ENCODE measurements around the gene PLXNA4. TPM values are rescaled to one million over a fixed set of nuclear protein-coding genes. Genes with fewer than 3 reads are reported as not detected.

The PLXNA4 gene
- total RNA-seq, 1 experiment from 2014 or later = not detected

GRCh38 chr7:132565441-132565840, 10.8 kb downstream of the PLXNA4 start:
- intact Hi-C loops (cut with micrococcal nuclease) = no loop called here
- BruUV-seq (replicated peaks) = no TSS peak

DNA sequence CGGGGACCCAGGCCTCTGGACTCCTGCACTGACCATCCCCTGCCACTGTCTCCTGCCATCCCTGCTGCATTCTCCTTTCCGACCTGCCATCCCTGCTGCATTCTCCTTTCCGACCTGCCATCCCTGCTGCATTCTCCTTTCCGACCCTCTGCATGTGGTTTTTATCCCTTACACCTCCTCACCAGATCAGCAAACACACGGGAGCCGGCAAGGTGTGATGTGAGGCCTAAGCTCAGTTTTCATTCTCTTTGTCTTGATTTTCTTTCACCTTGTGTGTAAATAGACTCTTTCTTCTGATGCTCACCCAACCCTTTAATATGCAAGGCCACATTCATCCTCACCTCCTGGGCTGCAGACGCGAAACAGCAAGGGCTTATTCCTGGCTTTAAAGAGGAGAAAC, 11.4 kb downstream of the PLXNA4 start:
- CTCF ChIA-PET = no interaction called here
- RAD21 ChIA-PET (ENCODE audit: low non-redundant PET in 1 of 2, low total read pairs in 2 of 2, uncharacterized antibody in 2 of 2, unreplicated experiment in 2 of 2) = no interaction called here
- Histone ChIP-seq H3K4me1 (ENCODE audit: control insufficient read depth in 1 of 2, insufficient read depth in 2 of 2, low read length in 2 of 2) (no peaks in the 10 kb centered on the region), H3K36me3 (ENCODE audit: control insufficient read depth in 1 of 2, insufficient read depth in 2 of 2, low read length in 2 of 2) (no peaks in the 10 kb centered on the region), H3K4me2 (ENCODE audit: low read length) (no peak overlapping the region), H4K20me1 (ENCODE audit: insufficient read depth) (no peaks in the 10 kb centered on the region), H3K9ac (ENCODE audit: low read length) (no peak overlapping the region), H3K79me2 (ENCODE audit: insufficient read depth, low read length) (no peaks in the 10 kb centered on the region), H2AFZ (ENCODE audit: low read depth, low read length, poor library complexity, severe bottlenecking) (no peak overlapping the region), H3K27ac (ENCODE audit: low read depth, low read length) (no peak overlapping the region), H3K4me3 (replicated peaks in 1 of 2; ENCODE audit: low read depth in 1 of 2, low read length in 2 of 2) (no peak overlapping the region), H3K9me2 (ENCODE audit: insufficient read depth) (no peaks in the 10 kb centered on the region), H3K9me3 (ENCODE audit: control insufficient read depth in 1 of 2, insufficient read depth in 1 of 2, low read depth in 1 of 2, low read length in 2 of 2) (no peaks in the 10 kb centered on the region), H3K27me3 (ENCODE audit: insufficient read depth, low read length) (peaks cover 49% of the 10 kb centered on the region)
- no peak for ATAC-seq
- intact Hi-C loops (cut with micrococcal nuclease) = no loop called here
- POLR2A ChIA-PET = no interaction called here
- no TSS peak for BruUV-seq (replicated peaks)
- TF ChIP-seq EZH2phosphoT487 (IDR thresholded peaks at IDR 0.05; ENCODE audit: borderline replicate concordance) (no peak), ELF1 (IDR thresholded peaks at IDR 0.05; ENCODE audit: borderline replicate concordance, low read depth) (no peak), YY1 (IDR thresholded peaks at IDR 0.05; ENCODE audit: extremely low read depth, insufficient replicate concordance, low read depth, low read length) (no peak)
- DNase-seq (ENCODE audit: low read depth, low spot score) = no peak

More at GRCh38 chr7:132565441-132565840, 10.8 kb downstream of the PLXNA4 start:
- Histone ChIP-seq H3K4me2 (ENCODE audit: low read length) (no peak overlapping the region), H3K36me3 (ENCODE audit: control insufficient read depth in 1 of 2, insufficient read depth in 2 of 2, low read length in 2 of 2) (no peaks in the 10 kb centered on the region), H2AFZ (ENCODE audit: low read depth, low read length, poor library complexity, severe bottlenecking) (no peak overlapping the region), H4K20me1 (ENCODE audit: insufficient read depth) (no peaks in the 10 kb centered on the region), H3K9me2 (ENCODE audit: insufficient read depth) (no peaks in the 10 kb centered on the region), H3K4me3 (replicated peaks in 1 of 2; ENCODE audit: low read depth in 1 of 2, low read length in 2 of 2) (no peak overlapping the region), H3K9ac (ENCODE audit: low read length) (no peak overlapping the region), H3K27me3 (ENCODE audit: insufficient read depth, low read length) (peaks cover 55% of the 10 kb centered on the region), H3K79me2 (ENCODE audit: insufficient read depth, low read length) (no peaks in the 10 kb centered on the region), H3K4me1 (ENCODE audit: control insufficient read depth in 1 of 2, insufficient read depth in 2 of 2, low read length in 2 of 2) (no peaks in the 10 kb centered on the region), H3K27ac (ENCODE audit: low read depth, low read length) (no peak overlapping the region), H3K9me3 (ENCODE audit: control insufficient read depth in 1 of 2, insufficient read depth in 1 of 2, low read depth in 1 of 2, low read length in 2 of 2) (no peaks in the 10 kb centered on the region)
- ATAC-seq (no peak), DNase-seq (ENCODE audit: low read depth, low spot score) (no peak)
- ChIA-PET CTCF (no interaction called here), POLR2A (no interaction called here), RAD21 (ENCODE audit: low non-redundant PET in 1 of 2, low total read pairs in 2 of 2, uncharacterized antibody in 2 of 2, unreplicated experiment in 2 of 2) (no interaction called here)
- TF ChIP-seq, protein P1, sequence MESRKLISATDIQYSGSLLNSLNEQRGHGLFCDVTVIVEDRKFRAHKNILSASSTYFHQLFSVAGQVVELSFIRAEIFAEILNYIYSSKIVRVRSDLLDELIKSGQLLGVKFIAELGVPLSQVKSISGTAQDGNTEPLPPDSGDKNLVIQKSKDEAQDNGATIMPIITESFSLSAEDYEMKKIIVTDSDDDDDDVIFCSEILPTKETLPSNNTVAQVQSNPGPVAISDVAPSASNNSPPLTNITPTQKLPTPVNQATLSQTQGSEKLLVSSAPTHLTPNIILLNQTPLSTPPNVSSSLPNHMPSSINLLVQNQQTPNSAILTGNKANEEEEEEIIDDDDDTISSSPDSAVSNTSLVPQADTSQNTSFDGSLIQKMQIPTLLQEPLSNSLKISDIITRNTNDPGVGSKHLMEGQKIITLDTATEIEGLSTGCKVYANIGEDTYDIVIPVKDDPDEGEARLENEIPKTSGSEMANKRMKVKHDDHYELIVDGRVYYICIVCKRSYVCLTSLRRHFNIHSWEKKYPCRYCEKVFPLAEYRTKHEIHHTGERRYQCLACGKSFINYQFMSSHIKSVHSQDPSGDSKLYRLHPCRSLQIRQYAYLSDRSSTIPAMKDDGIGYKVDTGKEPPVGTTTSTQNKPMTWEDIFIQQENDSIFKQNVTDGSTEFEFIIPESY (IDR thresholded peaks at IDR 0.05; ENCODE audit: extremely low read depth, insufficient replicate concordance, low read length) = no peak
- TF ChIP-seq ZNF274 (IDR thresholded peaks at IDR 0.05; ENCODE audit: low read depth, low read length) (no peak), ZFX (IDR thresholded peaks at IDR 0.05) (no peak), SIN3A (IDR thresholded peaks at IDR 0.05; ENCODE audit: low read depth) (no peak), SP1 (IDR thresholded peaks at IDR 0.05; ENCODE audit: low read depth) (no peak)
